GM12878 (cell line): ENCODE measurements around the gene SRSF10.

Experiments
- EGR1 ChIP-seq, 2 experiments: IDR thresholded peaks; 1 replicate in 1 of 2; 2 replicates in 1 of 2; pipeline ENCODE4 v1.6.1; 2011 to 2012; ENCODE audit warnings: low read depth in 2 of 2, low read length in 2 of 2, borderline replicate concordance in 1 of 2, mild to moderate bottlenecking in 1 of 2, moderate library complexity in 1 of 2
- HDGF ChIP-seq: fragments of 450-650 bp; IDR thresholded peaks from 2 replicates; pipeline ENCODE4 v1.6.1; 2016; ENCODE audit warnings: antibody characterized with exemption
- NFYB ChIP-seq: IDR thresholded peaks from 2 replicates; pipeline ENCODE4 v1.6.1; 2011; ENCODE audit warnings: low read depth, mild to moderate bottlenecking, low read length, improper control_type of control experiment, moderate library complexity; ENCODE audit not compliant: insufficient read depth
- POLR2AphosphoS5 ChIP-seq: IDR thresholded peaks from 2 replicates; pipeline ENCODE4 v1.6.1; 2011; ENCODE audit warnings: mild to moderate bottlenecking, low read length, inconsistent platforms

GRCh38 chr1:24005163-24005562 is 25.0 kb upstream of the SRSF10 start:
- TF ChIP-seq HDGF (no peak), POLR2AphosphoS5 (no peak), NFYB (no peak), EGR1 (IDR thresholded peaks at IDR 0.05; ENCODE audit: borderline replicate concordance in 1 of 2, low read depth in 2 of 2, low read length in 2 of 2) (no peak)
